GM19025 (cell line): Measurements from ENCODE around the gene KRTAP3-1.
"Not testable (repeated sequence)": the region's sequence is repeated elsewhere in the genome, so short reads cannot be mapped to it uniquely, and the experiment has no call there.

Source experiments
- ATAC-seq: cut with Tn5 transposase; IDR thresholded peaks from one replicate; pipeline ENCODE4 v1.9.1; 2021; ENCODE audit warnings: mild to moderate bottlenecking, low read depth, moderate library complexity; ENCODE audit not compliant: unreplicated experiment

The KRTAP3-1 gene

DNA sequence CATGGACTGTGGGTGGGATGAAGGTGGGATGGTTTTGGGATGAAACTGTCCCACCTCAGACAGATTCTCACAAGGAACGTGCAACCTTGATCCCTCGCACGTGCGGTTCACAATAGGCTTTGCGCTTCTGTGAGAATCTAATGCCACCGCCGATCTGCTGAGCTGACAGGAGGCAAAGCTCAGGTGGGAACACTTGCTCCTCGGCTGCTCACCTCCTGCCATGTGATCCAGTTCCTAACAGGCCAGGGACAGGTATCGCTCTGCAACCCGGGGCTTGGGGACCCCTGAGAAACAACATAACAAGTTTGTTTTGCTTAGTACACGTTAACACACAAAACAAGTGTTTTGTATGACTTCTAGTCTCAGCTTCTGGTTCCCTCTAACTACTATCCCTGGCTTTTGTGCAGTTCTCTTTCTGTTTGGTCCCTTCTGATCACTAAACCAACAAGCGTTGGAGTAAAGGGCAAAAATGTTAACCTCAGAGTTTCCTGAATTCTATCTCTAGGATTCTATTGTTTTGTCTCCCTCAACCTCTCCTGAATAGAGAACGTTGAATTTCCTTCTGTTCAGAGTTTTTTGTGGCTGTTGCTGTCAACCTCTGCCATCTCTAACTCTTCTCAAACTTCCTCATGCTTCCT is 7.8 kb upstream of the KRTAP3-1 start:
- no peak for ATAC-seq

DNA sequence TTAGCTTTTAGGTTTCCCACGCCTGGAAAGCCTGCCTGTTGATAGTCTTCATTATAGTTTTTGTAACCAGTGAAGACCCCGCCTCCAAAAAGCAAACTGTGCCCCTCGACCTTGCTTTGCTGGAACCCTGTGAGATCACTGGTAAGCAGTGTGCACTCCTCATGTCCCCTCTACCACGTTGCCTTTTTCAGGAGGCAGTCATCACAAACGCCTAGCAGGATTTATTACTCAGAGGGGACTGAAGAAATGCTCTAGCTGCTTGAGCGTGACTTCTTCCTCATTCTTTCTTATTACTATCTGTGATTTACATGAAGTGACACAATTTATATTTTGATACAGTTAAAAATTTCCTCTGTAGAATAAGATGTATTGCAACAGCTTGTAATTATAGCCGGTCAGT is 6.5 kb upstream of the KRTAP3-1 start:
- no peak for ATAC-seq

DNA sequence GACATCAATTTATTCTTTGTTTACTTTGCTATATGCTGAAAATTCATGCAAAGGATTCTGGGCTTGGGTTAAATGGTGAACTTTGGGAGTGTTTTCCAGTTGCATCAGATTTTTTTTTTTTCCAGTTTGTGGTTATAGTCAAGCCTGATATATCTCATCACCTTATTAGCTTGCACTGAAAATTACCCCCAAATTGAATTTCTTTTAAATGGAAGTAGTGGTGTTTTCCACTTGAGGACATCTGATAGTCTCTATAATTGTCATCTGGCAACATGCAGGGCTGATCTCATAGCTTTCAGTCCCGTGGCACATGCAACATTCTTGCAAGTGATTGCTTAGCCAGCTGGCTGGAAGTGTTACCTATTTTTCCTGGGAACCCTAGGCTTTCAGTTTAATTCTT is 4.7 kb upstream of the KRTAP3-1 start:
- ATAC-seq = no peak

DNA sequence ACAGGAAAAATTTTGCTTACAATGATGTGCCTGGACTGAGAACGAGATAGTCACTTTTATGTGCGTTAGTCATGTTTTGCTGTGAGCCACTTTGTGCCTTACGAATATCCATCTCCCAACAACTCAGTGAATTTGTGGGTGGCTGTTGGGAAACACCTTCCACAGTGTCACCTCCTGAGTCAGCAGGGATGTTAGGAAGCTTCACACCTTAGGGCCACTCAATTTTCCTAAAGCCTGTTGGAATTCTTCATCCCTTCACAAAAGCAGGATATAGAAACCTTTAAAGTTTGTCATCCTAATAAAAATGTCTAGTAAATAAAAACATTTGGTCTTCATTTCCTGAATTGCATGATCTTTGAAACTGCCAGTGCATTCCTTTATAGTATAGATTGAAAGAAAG is 4.3 kb upstream of the KRTAP3-1 start:
- ATAC-seq = no peak

DNA sequence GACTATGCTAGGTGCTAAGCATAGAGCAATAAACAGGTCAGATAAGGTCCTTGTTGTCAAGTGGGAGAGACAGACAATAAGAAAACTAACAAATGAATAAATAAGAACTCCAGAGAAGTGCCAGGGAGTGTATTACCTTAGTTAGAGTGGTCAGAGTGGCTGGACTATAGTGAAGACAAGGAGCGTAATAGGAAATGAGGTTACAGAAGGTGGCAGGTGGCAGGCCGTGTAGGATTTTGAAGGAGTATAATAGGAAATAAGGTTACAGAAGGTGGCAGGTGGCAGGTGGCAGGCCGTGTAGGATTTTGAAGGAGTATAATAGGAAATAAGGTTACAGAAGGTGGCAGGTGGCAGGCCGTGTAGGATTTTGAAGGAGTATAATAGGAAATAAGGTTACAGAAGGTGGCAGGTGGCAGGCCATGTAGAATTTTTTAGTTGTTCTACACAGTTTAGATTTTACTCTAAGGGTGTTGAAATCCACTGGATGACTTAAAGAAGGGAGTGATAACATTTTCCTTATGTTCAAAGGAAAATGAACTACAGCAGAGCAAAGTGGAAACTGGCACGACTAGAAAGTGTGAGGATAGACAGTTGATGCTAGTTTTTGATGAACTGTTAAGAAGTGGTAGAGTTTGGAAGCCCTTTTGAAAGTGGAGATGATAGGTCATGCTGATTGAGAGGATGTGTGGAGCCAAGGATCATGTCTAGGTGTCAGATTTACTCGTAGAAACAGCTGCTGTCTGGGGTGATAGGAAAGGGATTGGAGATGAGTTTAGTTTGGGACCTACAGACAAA is 3.6 kb upstream of the KRTAP3-1 start:
- ATAC-seq = no peak

DNA sequence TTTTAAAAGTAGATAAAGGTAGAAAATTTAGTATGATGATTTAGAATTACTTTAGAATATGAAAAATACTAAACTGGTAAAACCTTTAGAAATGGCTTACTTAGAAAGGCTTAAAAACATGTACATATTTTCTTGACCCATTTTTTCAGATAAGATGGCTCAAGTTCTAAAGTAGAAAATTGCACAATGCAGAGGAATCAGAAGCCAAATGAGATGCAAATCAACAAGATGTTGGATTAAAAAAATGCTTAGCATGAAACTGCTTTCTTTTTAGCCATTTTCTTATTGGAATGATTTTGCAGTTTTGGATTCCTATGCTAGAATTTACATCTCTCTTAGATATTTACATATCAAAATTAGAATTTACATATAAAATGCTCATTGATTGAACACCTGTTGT is 1.5 kb upstream of the KRTAP3-1 start:
- no peak for ATAC-seq

DNA sequence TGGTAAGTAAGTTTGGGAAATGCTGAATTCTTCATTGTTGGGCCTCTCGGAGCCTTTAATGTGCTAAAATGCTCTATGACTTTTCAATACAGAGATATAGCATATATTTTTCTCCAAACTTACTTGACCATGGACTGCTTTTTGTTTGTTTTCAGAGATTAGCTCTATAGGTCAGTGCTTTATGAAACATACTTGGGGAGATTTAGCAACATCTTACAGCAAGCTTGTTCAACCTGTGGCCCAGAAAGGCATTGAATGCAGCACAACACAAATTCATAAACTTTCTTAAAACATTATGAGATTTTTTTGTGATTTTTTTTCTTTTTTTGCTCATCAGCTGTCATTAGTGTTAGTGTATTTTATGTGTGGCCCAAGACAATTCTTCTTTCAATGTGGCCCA is 1.0 kb upstream of the KRTAP3-1 start:
- no peak for ATAC-seq

DNA sequence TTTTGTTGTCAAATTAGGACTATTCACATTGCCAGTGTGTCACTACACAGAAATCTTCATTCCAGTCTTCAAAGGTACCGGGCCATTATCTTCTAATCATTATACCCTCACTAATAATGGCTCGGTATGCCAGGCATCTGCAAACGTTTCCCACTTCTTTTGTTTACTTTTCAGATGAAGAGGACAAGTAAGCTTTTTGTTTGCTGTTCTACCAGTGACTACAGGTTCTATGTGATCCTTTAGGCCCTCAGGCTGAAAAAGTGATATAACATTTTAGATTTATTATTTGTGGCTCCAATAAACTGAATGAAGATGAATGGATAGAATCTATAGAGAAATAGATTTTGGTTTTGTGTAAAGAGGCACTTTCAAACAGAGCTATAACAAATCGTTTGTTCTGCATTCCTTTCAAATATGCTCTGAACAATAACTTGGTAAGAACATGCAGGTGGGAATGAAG is 403 bp upstream of the KRTAP3-1 start:
- ATAC-seq = no peak

DNA sequence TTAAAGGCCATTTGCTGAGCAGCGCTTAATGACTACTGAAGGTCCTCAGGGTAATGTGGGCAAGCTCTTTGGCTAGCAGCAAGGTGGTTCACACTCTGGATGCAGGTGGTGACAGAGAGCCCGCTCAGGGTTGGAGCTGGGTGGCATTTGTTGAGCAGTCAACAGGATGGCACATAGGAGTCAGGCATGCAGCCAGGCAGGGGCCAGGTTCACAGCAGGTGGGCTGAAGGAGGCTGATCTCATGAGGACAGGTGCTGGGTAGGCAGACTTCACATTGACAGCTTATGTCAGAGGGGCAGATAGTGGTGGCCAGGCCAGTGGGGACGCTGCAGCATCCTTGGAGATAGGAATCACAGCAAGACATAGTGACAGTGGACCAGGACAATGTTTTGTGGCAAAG is 4.5 kb downstream of the KRTAP3-1 start:
- no peak for ATAC-seq

DNA sequence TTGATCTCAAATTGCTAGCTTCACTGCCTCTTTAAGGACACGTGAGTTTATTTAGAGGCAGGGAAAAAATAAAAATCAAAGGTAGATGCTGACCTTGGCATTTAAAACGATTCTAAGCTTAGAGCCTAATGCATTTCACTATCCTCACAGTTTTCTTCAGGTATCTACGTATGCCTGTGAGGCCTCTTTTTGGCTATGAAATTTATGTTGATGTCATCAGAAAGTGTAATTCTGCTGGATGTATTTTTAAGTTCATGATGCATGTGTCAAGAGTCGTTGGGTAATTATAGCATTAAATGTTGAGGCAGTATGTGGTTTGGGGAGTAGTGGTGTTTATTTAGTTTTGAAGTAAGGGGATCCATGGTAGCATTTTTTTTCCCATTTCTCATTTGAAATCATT is 5.0 kb downstream of the KRTAP3-1 start:
- ATAC-seq = no peak

DNA sequence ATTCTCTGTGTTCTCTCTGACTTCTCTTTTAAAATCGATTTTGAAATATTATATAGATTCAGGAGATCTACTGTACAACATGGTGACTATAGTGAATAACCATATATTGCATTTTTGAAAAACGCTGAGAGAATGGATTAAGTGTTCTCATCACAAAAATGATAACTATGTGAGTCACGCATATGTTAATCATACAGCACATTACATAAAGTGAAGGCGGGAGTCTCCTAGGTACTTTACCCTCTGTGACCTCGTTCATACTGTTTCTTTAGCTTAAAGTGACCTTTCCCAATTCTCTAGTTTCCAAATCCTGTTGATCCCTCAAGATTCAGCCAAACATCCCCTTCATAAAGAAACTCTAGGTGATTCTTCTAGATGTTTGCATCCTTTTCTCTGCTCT is 6.1 kb downstream of the KRTAP3-1 start:
- ATAC-seq = no peak

DNA sequence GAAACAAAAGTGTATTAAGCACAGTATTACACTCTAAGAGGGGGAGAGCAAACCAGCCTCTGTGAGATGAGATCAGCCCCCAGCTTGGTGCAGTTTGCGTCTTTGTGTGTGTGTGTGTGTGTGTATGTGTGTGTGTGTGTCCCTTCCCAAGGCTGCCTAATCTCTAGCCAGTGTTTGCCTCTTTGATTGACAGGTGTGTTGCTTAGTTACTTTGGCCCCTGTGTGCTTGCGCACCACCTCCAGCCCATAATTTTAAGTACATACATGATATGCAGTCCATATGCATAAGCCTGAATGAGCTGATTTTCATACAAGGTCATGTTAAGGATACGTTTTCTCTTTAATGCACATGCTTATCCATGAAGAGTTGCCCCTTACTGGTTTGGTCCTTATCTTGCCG is 7.1 kb downstream of the KRTAP3-1 start:
- no peak for ATAC-seq

DNA sequence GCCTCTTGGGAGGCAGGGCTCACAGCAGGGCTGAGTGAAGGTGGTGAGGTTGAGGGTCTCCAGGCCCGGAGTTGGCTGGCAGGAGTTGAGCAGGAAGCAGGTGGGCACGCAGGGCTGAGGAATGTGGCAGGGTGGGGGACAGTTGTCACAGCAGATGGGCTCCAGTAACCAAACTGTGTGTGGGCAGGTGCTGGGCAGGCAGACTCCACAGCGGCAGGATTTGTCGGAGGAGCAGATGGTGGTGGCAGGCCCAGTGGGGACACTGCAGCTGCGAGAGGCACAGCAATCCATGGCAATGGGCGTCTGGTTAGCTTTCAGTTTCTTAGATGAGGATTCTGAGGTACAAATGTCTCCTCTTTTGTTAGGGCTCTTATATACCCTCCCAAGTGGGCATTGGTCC is 9.4 kb downstream of the KRTAP3-1 start, which contains the start of gene KRTAP3-2:
TSS of gene KRTAP3-2 (minus strand) at position 344 of the 400 bp plus-strand sequence. CDS start at position 291, 53 bp downstream.
- ATAC-seq = not testable (repeated sequence)

DNA sequence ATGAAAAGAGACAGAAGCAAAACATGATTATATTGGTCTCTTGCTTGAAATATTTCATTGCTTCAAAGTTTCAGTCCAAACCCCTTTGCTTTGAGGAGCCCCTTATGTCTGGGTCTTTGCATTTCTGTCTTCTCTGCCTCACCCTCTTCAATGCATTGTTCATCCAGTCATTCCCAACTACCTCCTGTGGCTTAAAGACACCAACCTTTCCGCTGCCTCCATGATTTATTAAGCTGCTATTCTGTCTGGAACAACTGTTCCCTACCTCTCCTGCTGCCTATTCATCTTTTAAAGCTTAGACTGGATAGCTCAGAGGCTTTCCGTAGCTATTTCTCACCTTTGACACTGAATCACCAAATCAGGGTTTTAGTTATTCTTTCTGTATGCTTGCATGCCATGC is 11.6 kb downstream of the KRTAP3-1 start:
- no peak for ATAC-seq

DNA sequence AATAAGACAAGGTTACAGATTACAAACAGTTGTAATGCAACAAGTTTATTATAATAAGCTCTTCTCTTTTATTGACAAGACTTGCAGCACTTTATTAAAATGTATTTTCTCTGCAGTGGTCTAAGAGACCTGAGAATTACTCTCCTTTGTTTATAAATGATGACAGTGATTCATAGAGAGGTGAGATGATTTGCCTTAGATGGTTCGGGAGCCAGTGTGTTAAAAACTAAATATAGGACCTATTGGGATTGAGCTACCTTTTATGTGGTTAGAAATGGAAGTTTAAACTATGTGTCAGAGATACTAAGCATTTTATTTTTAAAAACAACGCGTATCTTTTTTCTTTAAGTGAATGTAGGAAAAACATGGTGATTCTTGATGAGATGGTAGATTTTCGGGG is 12.1 kb downstream of the KRTAP3-1 start:
- ATAC-seq = no peak

DNA sequence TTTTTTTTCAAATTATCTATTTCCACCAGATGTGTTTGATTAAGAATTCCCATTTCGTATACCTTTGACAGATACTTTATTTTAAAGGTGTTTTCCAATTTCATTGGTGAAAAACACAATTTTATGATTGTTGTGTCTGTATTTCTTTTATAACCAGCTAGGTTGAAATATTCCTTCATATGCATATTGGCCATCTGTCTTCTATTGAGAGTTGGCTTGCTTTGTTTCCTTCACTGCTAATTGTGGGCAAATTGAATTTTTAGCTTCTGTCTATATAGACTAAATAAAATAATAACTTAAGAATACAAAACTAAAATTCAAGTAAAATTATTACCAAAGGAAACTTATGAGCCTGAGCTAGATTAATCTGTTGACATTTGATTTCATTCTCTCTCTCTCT is 13.8 kb downstream of the KRTAP3-1 start:
- ATAC-seq = no peak

DNA sequence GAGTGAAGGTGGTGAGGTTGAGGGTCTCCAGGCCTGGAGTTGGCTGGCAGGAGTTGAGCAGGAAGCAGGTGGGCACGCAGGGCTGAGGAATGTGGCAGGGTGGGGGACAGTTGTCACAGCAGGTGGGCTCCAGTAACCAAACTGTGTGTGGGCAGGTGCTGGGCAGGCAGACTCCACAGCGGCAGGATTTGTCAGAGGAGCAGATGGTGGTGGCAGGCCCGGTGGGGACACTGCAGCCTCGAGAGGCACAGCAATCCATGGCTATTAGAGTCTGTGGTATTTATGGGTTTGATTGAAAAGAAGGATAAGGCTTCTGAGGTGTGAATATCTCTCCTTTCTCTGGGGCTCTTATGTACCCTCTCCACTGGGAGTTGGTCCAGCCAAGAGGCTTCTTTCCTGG is 15.1 kb downstream of the KRTAP3-1 start, which contains the start of gene KRTAP3-3:
TSS of gene KRTAP3-3 (minus strand) at position 326 of the 400 bp plus-strand sequence. CDS start at position 259, 67 bp downstream.
- no peak for ATAC-seq

DNA sequence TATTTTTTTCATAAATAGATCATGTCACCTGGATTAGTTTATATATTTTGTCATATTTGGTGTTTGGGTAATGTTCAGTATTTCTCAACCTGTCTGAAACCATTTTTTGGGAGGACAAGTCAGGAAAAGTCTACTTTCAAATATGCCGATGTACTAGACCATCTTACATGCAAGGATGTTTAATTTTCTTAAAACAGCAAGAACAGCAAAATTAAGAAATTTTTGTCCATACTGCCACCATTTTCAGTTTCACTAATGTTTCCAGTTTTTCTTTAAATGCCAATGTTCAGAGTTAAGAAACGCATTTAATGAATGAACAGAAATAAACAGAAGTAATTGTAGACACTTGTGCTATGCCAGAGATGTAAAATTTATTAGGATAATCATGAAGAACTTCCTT is 15.8 kb downstream of the KRTAP3-1 start:
- no peak for ATAC-seq

DNA sequence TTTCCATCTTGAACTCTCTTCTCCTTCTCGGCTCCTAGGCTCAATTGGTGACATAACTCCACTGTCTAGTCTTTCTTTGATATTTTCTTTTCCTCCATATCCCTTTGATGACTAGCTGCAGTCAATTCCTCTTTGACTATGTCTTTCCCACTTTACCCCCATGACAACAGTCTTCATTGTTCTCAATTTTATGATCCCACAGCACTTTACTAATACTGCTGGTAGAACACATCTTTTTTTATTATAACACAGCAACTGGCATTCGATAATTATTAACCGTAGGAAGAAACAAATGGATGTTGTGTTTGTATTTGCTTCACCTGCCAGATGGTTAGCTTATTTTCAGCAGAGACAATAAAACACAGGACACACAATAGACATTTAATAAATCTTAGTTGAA is 16.3 kb downstream of the KRTAP3-1 start:
- no peak for ATAC-seq

DNA sequence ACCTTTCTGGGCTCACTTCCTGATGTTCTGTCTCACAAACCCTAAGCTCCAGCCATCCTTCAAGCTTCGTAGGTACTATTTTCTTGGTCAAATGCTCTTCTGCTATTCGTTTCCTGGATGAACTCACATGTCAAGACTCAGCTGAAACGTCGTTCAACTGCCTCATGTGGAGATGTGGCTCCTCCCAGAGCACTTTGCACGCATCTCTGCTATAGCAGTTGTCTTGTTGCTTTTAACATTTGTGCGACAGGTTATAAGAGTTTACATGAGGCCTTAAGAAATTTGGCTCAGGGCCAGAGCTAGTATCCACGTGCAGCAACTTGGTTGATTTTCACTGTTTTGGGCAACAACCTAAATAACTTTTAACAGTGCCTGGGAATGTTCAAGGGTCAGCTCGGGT is 22.0 kb downstream of the KRTAP3-1 start:
- no peak for ATAC-seq

DNA sequence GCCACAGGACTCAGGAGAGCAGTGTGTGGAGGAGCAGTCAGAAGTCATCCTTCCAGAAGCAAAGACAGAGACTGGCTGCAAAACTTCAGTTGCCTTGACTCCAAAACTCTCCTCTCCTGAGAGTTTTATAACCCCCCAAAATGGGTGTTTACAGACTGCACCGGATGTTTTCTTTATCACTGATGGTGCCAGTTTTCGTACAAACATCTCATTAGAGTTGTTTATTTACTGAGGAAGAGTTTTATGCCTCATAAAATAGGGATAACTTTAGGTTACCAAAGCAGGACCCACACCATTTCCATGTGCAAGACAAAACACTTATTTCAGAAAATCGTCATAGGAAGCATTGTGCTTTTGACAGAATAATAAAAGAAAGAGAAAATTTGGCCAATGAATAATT is 24.7 kb downstream of the KRTAP3-1 start, which contains the start of gene KRT40:
TSS of gene KRT40 (minus strand) at position 101 of the 400 bp plus-strand sequence. CDS start at position 48, 53 bp downstream.
- ATAC-seq = no peak

DNA sequence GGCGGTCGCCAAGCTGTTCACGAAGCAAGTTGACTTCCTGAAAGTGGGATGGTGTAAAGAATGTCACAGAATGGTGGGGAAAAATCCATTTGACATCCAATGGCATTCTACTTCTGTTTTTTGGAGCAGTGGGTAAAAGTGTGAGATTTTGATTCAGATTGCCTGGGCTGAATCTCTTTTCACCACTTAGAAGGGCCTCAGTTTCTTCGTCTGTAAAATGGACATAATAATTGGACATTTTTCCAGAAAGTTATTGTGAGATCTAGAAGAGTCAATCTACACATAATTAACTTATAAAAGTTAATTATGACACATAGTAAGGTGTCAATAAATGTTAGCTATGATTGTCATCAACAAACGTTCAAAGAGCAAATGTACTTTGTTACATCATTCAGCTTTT is 27.8 kb downstream of the KRTAP3-1 start:
- ATAC-seq = no peak
